Fibroblast of the aortic adventitia (primary cell): ENCODE measurements around the gene XBP1. TPM values are rescaled to one million over a fixed set of nuclear protein-coding genes. Genes with fewer than 3 reads are reported as not detected.

Source experiments
- DNase-seq: peaks from one replicate; pipeline ENCODE4 v3.0.0-alpha.2; 2010; ENCODE audit warnings: low read depth
- H3K4me3 ChIP-seq: 2 replicates; pipeline ENCODE4 v1.5.1; 2011; ENCODE audit warnings: low read depth, mild to moderate bottlenecking, control low read depth, low read length, moderate library complexity
- total RNA-seq: library from RNA; depleted of rRNA; stranded (reverse); fragments of >200 nt; gene quantifications from 2 replicates; pipeline ENCODE4 v1.2.3, GENCODE V29; 2012; ENCODE audit warnings: low replicate concordance
- TF ChIP-seq, protein P1 (sequence below): IDR thresholded peaks from 2 replicates; pipeline ENCODE4 v1.5.1; 2011; ENCODE audit warnings: mild to moderate bottlenecking, low read length, control low read depth, inconsistent platforms; ENCODE audit not compliant: insufficient read depth

XBP1 gene
- total RNA-seq, 1 donor: 228 TPM

DNA sequence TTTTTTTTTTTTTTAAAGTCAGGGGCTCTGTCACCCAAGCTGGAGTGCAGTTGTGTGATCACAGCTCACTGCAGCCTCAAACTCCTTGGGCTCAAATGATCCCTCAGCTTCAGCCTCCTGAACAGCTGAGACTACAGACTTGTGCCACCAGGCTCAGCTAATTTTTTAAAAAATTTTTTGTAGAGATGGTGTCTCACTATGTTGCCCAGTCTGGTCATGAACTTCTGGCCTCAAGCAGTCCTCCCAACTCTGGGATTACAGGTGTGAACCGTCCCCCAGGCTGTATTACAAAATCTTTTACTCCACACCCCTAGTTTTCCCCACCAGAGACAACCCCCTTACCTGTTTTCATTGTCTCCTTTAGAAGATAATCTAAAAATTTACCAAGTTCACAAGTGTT is 26.0 kb downstream of the XBP1 start:
- no peak for DNase-seq
- no peak overlapping the region for H3K4me3 ChIP-seq
- TF ChIP-seq, protein P1, sequence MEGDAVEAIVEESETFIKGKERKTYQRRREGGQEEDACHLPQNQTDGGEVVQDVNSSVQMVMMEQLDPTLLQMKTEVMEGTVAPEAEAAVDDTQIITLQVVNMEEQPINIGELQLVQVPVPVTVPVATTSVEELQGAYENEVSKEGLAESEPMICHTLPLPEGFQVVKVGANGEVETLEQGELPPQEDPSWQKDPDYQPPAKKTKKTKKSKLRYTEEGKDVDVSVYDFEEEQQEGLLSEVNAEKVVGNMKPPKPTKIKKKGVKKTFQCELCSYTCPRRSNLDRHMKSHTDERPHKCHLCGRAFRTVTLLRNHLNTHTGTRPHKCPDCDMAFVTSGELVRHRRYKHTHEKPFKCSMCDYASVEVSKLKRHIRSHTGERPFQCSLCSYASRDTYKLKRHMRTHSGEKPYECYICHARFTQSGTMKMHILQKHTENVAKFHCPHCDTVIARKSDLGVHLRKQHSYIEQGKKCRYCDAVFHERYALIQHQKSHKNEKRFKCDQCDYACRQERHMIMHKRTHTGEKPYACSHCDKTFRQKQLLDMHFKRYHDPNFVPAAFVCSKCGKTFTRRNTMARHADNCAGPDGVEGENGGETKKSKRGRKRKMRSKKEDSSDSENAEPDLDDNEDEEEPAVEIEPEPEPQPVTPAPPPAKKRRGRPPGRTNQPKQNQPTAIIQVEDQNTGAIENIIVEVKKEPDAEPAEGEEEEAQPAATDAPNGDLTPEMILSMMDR: no peak

DNA sequence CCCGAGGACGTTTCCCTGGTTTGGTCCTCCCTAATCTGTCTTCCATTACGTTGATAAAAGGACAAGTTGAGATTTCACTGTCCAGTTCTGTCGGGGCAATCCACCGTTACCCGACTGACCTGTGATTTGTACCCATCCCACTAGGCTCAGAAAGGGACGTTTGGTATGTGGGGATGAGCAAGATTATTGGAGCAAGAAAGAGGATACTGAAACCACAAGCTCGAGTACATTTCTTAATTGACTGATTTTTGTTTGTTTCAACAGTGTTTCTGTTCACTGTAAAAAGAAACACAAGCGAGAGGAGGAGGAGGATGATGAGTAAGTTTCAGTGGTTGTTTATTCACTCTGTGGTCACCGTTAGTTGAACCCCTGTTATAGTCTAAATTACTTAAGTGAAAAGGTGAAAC is 26.9 kb downstream of the XBP1 start:
- DNase-seq: peak; percentile 41
- TF ChIP-seq, protein P1: no peak
- peak overlapping the region; percentile 89 for H3K4me3 ChIP-seq

DNA sequence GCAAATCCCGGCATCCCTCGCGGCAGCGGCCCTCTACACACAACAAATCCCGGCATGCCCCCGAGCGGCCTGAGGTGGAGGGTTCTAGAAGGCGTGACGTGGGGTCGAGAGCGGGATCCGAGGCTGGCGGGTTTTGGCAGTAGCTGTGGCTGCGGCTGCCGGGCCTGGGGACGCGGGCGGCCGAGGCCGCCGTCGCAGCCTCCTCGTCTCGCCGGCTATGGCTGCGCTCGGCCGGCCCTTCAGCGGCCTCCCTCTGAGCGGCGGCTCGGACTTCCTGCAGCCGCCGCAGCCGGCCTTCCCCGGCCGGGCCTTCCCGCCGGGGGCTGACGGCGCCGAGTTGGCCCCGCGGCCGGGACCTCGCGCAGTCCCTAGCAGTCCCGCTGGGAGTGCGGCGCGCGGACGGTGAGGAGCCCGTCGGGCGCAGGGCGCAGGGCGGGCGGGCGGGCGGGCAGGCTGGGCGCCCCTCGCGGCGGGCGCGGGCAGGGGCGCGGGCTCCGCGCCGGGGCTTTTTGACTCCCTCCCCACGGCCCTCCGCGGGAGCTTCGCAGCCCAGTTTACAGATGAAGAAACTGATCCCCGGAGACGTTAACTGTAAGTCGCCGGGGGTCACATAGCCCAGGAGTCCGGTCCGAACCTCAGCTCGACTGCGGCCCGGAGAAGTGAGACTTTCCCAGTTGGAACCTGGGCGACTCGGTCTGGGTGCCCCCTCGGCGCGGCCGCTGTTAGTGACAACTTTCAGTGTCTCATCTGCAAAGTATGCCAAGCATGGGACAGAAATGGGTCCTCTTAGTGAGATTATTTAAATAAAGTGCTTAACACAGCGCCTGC is 27.5 kb downstream of the XBP1 start, which contains the start of gene CCDC117:
TSS of gene CCDC117 (plus strand) at position 63 of the 828 bp plus-strand sequence. CDS start at position 218, 155 bp downstream.
- H3K4me3 ChIP-seq: peak within 1 kb of the TSS; percentile 89
- TF ChIP-seq, protein P1: peak; percentile 20
- DNase-seq: peak; percentile 96

DNA sequence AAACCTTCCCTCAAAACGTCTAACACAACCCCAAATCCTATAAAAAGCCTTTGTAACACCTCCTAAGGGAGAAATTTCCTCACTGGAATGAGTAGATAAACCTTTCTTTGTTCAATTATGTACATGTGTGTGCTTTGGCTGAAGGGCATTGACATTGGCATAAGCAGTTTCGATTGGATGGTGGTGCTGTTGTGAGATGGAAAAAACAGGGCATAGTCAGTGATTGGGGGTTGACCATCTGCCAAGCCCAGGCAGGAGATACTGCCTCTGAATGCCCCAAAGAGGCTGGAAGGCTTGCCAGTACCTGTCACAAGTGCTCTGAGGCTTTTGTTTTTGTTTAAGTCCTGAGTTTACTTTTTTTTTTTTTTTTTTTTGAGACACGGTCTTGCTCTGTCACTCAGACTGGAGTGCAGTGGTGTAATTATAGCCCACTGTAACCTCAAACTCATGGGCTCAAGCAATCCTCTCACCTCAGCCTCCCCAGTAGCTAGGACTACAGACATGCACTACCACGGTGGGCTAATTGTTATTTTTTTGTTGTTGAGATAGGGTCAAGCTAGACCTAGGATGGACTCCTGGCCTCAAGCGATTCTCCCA is 29.1 kb downstream of the XBP1 start:
- DNase-seq: no peak
- TF ChIP-seq, protein P1: no peak
- H3K4me3 ChIP-seq: no peak overlapping the region

DNA sequence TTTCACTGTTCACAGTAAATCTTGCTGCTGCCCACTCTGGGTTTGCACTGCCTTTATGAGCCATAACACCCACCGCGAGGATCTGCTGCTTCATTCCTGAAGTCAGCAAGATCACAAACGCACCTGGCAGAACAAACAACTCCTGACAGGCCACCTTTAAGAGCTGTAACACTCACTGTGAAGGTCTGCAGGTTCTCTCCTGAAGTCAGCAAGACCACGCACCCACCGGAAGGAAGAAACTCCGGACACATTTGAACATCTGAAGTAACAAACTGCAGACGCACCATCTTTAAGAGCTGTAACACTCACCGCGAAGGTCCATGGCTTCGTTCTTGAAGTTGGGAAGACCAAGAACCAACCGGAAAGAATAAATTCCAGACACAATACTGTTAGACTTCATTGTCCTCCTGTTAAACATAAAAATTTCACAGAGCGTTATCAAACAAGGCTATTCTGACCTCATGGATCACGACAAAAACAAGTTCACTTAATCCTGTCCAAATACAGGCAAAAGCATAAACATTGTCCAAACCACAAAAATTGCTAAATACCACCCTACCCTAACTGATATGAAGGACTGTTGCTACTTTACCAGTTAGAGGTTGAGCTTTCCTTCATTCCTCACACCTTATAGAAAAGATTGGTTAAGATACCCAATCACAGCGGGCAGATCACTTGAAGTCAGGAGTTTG is 30.8 kb downstream of the XBP1 start:
- no peak overlapping the region for H3K4me3 ChIP-seq
- TF ChIP-seq, protein P1: no peak
- DNase-seq: no peak

DNA sequence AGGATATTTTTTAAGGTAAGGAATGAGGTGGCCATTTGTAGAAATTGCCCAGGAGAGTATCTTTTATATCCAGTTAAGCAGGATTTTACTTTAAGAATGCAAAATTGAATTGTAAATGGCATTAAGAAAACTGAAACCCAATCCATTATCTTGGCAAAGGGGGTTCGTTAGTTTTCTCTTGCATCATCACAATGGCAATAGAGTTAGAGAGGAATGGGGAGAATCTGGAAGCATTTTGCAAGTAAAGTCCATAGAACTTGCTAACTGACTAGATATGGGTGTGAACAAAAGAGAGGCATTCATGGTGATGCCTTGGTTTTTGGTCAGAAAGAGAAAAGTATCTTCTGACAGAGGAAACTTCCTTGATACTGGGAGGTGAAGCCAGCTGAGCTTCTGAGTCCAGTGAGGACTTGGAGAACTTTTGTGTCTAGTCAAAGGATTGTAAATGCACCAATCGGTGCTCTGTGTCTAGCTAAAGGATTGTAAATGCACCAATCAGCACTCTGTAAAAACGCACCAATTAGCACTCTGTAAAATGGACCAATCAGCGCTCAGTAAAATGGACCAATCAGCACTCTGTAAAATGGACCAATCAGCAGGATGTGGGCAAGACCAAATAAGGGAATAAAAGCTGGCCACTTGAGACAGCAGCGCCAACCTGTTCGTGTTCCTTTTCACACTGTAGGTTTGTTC is 31.5 kb downstream of the XBP1 start:
- peak; percentile 33 for DNase-seq
- no peak overlapping the region for H3K4me3 ChIP-seq
- TF ChIP-seq, protein P1: no peak
